ENCODE data around the gene CEP68. TPM values are rescaled to one million over a fixed set of nuclear protein-coding genes. Genes with fewer than 3 reads are reported as not detected.
"Not testable (repeated sequence)": the region's sequence is repeated elsewhere in the genome, so short reads cannot be mapped to it uniquely, and the experiment has no call there.

The CEP68 gene
- total RNA-seq, 4 donors from 2014 or later, result 11.6 to 32.2 (median 15.9) TPM

DNA sequence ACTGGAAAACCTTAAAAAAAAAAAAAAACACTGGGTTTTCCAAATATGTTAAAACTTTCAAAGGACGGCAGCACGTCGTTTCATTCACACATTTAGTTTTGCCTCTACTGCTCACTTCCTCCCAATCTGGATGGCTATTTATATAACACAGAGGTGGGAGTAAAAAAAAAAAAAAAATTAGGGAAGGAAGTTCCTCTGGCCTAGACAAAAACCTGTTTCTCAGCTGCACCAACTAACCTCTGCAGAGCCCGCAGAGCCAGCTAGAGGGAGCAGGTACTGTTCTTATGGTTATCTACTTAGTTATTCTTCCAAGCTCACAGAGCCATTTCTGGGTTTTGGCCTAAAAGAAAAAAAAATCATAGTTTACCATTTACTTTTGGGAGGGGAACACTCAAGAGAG, 38.9 kb upstream of the CEP68 start:
- in situ Hi-C loops (cut with MboI; ENCODE audit: low pct_ligation_motif_present in 1 of 4, low pct_unique_long_range_greater_than_20kb in 1 of 4, low sequenced_read_pairs in 3 of 4) (no loop called here), intact Hi-C loops (cut with DNase I; ENCODE audit: low total_unique reads) (no loop called here)
- DNase-seq, result peak; percentile 34
- TF ChIP-seq POLR2A (IDR thresholded peaks at IDR 0.05) (no peak), POLR2AphosphoS5 (IDR thresholded peaks at IDR 0.05) (no peak), EP300 (IDR thresholded peaks at IDR 0.05; ENCODE audit: low read depth) (no peak)
- TF ChIP-seq, protein P1, sequence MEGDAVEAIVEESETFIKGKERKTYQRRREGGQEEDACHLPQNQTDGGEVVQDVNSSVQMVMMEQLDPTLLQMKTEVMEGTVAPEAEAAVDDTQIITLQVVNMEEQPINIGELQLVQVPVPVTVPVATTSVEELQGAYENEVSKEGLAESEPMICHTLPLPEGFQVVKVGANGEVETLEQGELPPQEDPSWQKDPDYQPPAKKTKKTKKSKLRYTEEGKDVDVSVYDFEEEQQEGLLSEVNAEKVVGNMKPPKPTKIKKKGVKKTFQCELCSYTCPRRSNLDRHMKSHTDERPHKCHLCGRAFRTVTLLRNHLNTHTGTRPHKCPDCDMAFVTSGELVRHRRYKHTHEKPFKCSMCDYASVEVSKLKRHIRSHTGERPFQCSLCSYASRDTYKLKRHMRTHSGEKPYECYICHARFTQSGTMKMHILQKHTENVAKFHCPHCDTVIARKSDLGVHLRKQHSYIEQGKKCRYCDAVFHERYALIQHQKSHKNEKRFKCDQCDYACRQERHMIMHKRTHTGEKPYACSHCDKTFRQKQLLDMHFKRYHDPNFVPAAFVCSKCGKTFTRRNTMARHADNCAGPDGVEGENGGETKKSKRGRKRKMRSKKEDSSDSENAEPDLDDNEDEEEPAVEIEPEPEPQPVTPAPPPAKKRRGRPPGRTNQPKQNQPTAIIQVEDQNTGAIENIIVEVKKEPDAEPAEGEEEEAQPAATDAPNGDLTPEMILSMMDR (IDR thresholded peaks at IDR 0.05), result peak in 4 of 5 experiments; percentile 17 to 40 (median 26)
- H3K36me3 ChIP-seq, result peaks cover 0 to 12% (median 0%) of the 10 kb centered on the region in 4 donors
- H3K4me3 ChIP-seq, result no peak overlapping the region
- H3K27ac ChIP-seq, result peak overlapping the region in 3 of 4 donors; percentile 18 to 35 (median 24)
- H3K9me3 ChIP-seq, result no peaks in the 10 kb centered on the region
- 53 to 59% methylated on average over 4 of the region's 4 CpGs for WGBS, 2 donors (ENCODE audit: low coverage in 1 of 2)
- no peaks in the 10 kb centered on the region for H3K27me3 ChIP-seq
- H3K4me1 ChIP-seq, result no peaks in the 10 kb centered on the region

DNA sequence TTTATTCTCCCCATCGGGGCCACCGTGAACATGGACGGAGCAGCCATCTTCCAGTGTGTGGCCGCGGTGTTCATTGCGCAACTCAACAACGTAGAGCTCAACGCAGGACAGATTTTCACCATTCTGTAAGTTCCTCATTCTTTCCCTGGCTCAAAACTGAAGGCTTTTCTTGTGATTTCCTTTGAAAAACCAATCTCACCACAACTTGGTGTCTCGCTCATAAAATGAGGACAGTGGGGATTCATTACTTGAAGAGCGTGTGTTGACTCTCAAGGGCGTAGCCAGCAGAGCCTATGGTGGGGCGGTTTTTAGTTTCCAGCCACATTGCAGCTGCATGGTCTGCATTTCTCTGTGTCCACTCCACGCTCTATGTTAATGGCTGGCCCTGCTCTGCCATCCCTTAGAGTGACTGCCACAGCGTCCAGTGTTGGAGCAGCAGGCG, 38.1 kb upstream of the CEP68 start:
- Histone ChIP-seq H3K27me3 (no peaks in the 10 kb centered on the region), H3K4me1 (no peaks in the 10 kb centered on the region), H3K9me3 (no peaks in the 10 kb centered on the region), H3K27ac (peak overlapping the region in 3 of 4 donors; percentile 24 to 35 (median 32)), H3K36me3 (peaks cover 0 to 12% (median 0%) of the 10 kb centered on the region in 4 donors), H3K4me3 (no peak overlapping the region)
- in situ Hi-C loops (cut with MboI; ENCODE audit: low pct_ligation_motif_present in 1 of 4, low pct_unique_long_range_greater_than_20kb in 1 of 4, low sequenced_read_pairs in 3 of 4) (no loop called here), intact Hi-C loops (cut with DNase I; ENCODE audit: low total_unique reads) (no loop called here)
- no peak for TF ChIP-seq POLR2A (IDR thresholded peaks at IDR 0.05)
- TF ChIP-seq, protein P1 (IDR thresholded peaks at IDR 0.05), result no peak
- TF ChIP-seq POLR2AphosphoS5 (IDR thresholded peaks at IDR 0.05), result no peak
- no peak for TF ChIP-seq EP300 (IDR thresholded peaks at IDR 0.05; ENCODE audit: low read depth)
- peak; percentile 23 for DNase-seq
- WGBS, 2 donors (ENCODE audit: low coverage in 1 of 2), result 85 to 89% methylated on average over 3 to 15 of the region's 15 CpGs

DNA sequence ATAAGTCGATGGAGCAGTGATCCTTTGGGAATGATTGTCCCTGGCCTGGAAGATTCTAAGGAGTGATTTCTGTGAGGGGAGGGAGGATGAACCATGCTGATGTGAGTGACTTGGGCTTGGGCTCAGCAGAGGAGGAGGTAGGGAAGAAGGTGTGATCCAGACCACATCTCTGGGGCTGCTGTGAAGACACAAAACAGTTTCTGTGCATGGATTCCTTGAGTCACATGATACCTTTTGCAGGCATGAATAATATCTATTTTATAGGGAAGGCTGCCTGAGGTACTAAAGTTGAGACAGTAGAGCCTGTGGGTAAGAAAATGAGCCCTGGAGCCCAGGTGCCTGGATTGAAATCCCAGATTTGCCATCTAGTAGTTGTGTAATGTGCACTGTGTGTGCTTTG, 37.2 kb upstream of the CEP68 start:
- in situ Hi-C loops (cut with MboI; ENCODE audit: low pct_ligation_motif_present in 1 of 4, low pct_unique_long_range_greater_than_20kb in 1 of 4, low sequenced_read_pairs in 3 of 4), result no loop called here
- H3K27ac ChIP-seq, result peak overlapping the region in 1 of 4 donors; percentile 32

DNA sequence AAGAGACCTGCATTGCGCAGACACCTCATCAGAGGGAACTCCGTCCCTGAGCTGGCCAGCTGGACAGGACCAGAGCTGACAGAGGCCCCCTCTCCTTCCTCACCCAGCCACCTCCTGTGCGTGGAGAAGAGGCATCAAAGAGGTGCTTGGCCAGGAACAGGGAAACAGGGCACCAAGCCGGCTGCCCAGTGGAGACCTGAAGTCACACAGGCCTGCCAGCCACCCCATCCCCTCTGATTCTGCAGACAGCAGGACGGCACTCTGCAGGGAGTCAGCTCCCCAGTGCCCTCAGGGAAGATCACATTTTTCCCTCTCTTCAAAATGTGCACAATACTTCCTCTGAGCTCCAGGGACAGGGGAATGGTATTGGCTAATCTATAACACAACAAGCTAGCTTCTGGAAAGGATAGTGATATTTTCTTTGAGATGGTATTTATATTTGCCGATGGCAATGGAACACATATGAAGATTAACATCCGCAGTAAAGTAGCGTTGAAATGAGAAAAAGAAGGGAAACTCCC, 36.5 kb upstream of the CEP68 start:
- H3K27ac ChIP-seq, result no peak overlapping the region
- H3K4me3 ChIP-seq, result no peak overlapping the region
- H3K27me3 ChIP-seq, result no peaks in the 10 kb centered on the region
- WGBS, 2 donors (ENCODE audit: low coverage in 1 of 2), result 88 to 96% methylated on average over 3 to 8 of the region's 8 CpGs
- in situ Hi-C loops (cut with MboI; ENCODE audit: low pct_ligation_motif_present in 1 of 4, low pct_unique_long_range_greater_than_20kb in 1 of 4, low sequenced_read_pairs in 3 of 4) (no loop called here), intact Hi-C loops (cut with DNase I; ENCODE audit: low total_unique reads) (no loop called here)
- TF ChIP-seq EP300 (IDR thresholded peaks at IDR 0.05; ENCODE audit: low read depth) (no peak), POLR2AphosphoS5 (IDR thresholded peaks at IDR 0.05) (no peak), POLR2A (IDR thresholded peaks at IDR 0.05) (no peak)
- TF ChIP-seq, protein P1 (IDR thresholded peaks at IDR 0.05), result no peak
- H3K36me3 ChIP-seq, result no peaks in the 10 kb centered on the region
- DNase-seq, result no peak
- no peaks in the 10 kb centered on the region for H3K4me1 ChIP-seq
- no peaks in the 10 kb centered on the region for H3K9me3 ChIP-seq

More for the DNA sequence above, 37.2 kb upstream of the CEP68 start:
- Histone ChIP-seq H3K27me3 (no peaks in the 10 kb centered on the region), H3K9me3 (no peaks in the 10 kb centered on the region), H3K4me3 (no peak overlapping the region), H3K36me3 (peaks cover 0 to 4% (median 0%) of the 10 kb centered on the region in 4 donors), H3K4me1 (no peaks in the 10 kb centered on the region)
- no peak for DNase-seq
- intact Hi-C loops (cut with DNase I; ENCODE audit: low total_unique reads), result no loop called here
- 95% methylated on average over 1 of the region's 1 CpG; no CpG with 5 or more reads in 1 of the 2 donors for WGBS, 2 donors (ENCODE audit: low coverage in 1 of 2)
- TF ChIP-seq EP300 (IDR thresholded peaks at IDR 0.05; ENCODE audit: low read depth) (no peak), POLR2A (IDR thresholded peaks at IDR 0.05) (no peak), POLR2AphosphoS5 (IDR thresholded peaks at IDR 0.05) (no peak)
- TF ChIP-seq, protein P1 (IDR thresholded peaks at IDR 0.05), result no peak

DNA sequence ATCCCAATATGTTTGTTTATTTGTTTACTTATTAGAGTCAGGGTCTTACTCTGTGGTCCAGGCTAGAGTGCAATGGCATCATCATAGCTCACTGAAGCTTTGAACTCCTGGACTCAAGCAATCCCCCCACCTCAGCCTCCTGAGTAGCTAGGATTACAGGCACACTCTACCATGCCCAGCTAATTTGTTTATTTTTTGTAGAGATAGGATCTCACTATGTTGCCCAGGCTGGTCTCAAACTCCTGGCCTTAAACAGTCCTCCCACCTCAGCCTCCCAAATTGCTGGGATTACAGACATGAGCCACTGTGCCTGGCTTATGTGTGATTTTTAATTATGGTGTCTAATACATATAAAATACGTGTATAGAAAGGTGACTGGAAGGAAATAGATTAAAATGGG, 36.0 kb upstream of the CEP68 start:
- DNase-seq; H3K27ac ChIP-seq; H3K36me3 ChIP-seq; intact Hi-C loops (cut with DNase I; ENCODE audit: low total_unique reads); H3K4me3 ChIP-seq; in situ Hi-C loops (cut with MboI; ENCODE audit: low pct_ligation_motif_present in 1 of 4, low pct_unique_long_range_greater_than_20kb in 1 of 4, low sequenced_read_pairs in 3 of 4); H3K4me1 ChIP-seq; H3K27me3 ChIP-seq; H3K9me3 ChIP-seq: not testable (repeated sequence)
- 92 to 96% methylated on average over 1 of the region's 1 CpG for WGBS, 2 donors (ENCODE audit: low coverage in 1 of 2)

All from transverse colon (tissue), 4 donors.